GM19351 (cell line): Measurements from ENCODE around the gene SHB.

Experiments used
- ATAC-seq: cut with Tn5 transposase; IDR thresholded peaks from one replicate; pipeline ENCODE4 v1.9.1; 2021; ENCODE audit warnings: mild to moderate bottlenecking, moderate library complexity; ENCODE audit not compliant: unreplicated experiment

The SHB gene

GRCh38 chr9:38026021-38026809 lies 42.8 kb downstream of the SHB start:
- ATAC-seq, result no peak

GRCh38 chr9:38025166-38025565 lies 43.9 kb downstream of the SHB start:
- no peak for ATAC-seq

GRCh38 chr9:38024036-38024681 lies 44.9 kb downstream of the SHB start:
- no peak for ATAC-seq

- no peak for ATAC-seq
Observed at GRCh38 chr9:38023661-38024035, 45.4 kb downstream of the SHB start.

GRCh38 chr9:38022995-38023394 lies 46.0 kb downstream of the SHB start:
- ATAC-seq, result no peak

- no peak for ATAC-seq
Observed at GRCh38 chr9:38022203-38022895, 46.7 kb downstream of the SHB start.

- no peak for ATAC-seq
Observed at GRCh38 chr9:38020151-38021076, 48.6 kb downstream of the SHB start.

GRCh38 chr9:38019731-38020130 lies 49.3 kb downstream of the SHB start:
- no peak for ATAC-seq

- no peak for ATAC-seq
Observed at GRCh38 chr9:38018958-38019602, 49.9 kb downstream of the SHB start.

- ATAC-seq, result no peak
Observed at GRCh38 chr9:38018241-38018957, 50.6 kb downstream of the SHB start.

- ATAC-seq, result no peak
Observed at GRCh38 chr9:38017885-38018186, 51.2 kb downstream of the SHB start.

GRCh38 chr9:38017149-38017884 lies 51.7 kb downstream of the SHB start:
- ATAC-seq, result no peak

- no peak for ATAC-seq
Observed at GRCh38 chr9:38016375-38017135, 52.5 kb downstream of the SHB start.

- no peak for ATAC-seq
Observed at GRCh38 chr9:38015906-38016305, 53.1 kb downstream of the SHB start.

GRCh38 chr9:38015266-38015665 lies 53.8 kb downstream of the SHB start:
- ATAC-seq, result no peak

GRCh38 chr9:38012767-38013450 lies 56.1 kb downstream of the SHB start:
- ATAC-seq, result no peak

- no peak for ATAC-seq
Observed at GRCh38 chr9:38011991-38012390, 57.0 kb downstream of the SHB start.
